Activated CD4-positive, alpha-beta T cell treated with anti-CD3 and anti-CD28 coated beads for 4 hours (primary cell): Measurements from ENCODE around the gene PDE6A.
"Not testable (repeated sequence)": the region's sequence is repeated elsewhere in the genome, so short reads cannot be mapped to it uniquely, and the experiment has no call there.

Source experiments
- DNase-seq, 2 donors: peaks; one replicate each; pipeline ENCODE4 v3.0.0-alpha.2; 2020

PDE6A gene

GRCh38 chr5:149858481-149858880 is 86.1 kb downstream of the PDE6A start:
- not testable (repeated sequence) for DNase-seq

GRCh38 chr5:149857499-149857898 is 87.1 kb downstream of the PDE6A start:
- no peak for DNase-seq

GRCh38 chr5:149855366-149855765 is 89.2 kb downstream of the PDE6A start:
- DNase-seq = no peak

GRCh38 chr5:149854866-149855265 is 89.7 kb downstream of the PDE6A start:
- no peak for DNase-seq

- DNase-seq = no peak
These were observed 90.9 kb downstream of the PDE6A start for GRCh38 chr5:149853701-149854100.

- DNase-seq = no peak
These were observed 91.3 kb downstream of the PDE6A start for GRCh38 chr5:149853331-149853648.

GRCh38 chr5:149852641-149853330 is 91.8 kb downstream of the PDE6A start:
- DNase-seq = peak; percentile 23 to 42

- no peak for DNase-seq
These were observed 93.4 kb downstream of the PDE6A start for GRCh38 chr5:149851211-149851610.

- no peak for DNase-seq
These were observed 94.4 kb downstream of the PDE6A start for GRCh38 chr5:149849966-149850910.

- DNase-seq = no peak
These were observed 95.2 kb downstream of the PDE6A start for GRCh38 chr5:149849280-149849965.

- no peak for DNase-seq
These were observed 97.0 kb downstream of the PDE6A start for GRCh38 chr5:149847611-149848010.

GRCh38 chr5:149846021-149846420 is 98.6 kb downstream of the PDE6A start:
- no peak for DNase-seq

GRCh38 chr5:149845601-149846000 is 99.0 kb downstream of the PDE6A start:
- DNase-seq = no peak

GRCh38 chr5:149841851-149842793 is 102.5 kb downstream of the PDE6A start:
- DNase-seq = no peak

- no peak for DNase-seq
These were observed 104.3 kb downstream of the PDE6A start for GRCh38 chr5:149840226-149840825.

GRCh38 chr5:149839761-149840160 is 104.8 kb downstream of the PDE6A start:
- no peak for DNase-seq

- no peak for DNase-seq
These were observed 105.5 kb downstream of the PDE6A start for GRCh38 chr5:149838881-149839739.

- no peak for DNase-seq
These were observed 106.8 kb downstream of the PDE6A start for GRCh38 chr5:149837680-149838269.

GRCh38 chr5:149836451-149837139 is 108.0 kb downstream of the PDE6A start:
- no peak for DNase-seq
